Measurements from ENCODE around the gene PLPP1.
"Not testable (repeated sequence)": the region's sequence is repeated elsewhere in the genome, so short reads cannot be mapped to it uniquely, and the experiment has no call there.

PLPP1 gene

GRCh38 chr5:55540525-55540924, 5.8 kb upstream of the PLPP1 start:
- no peak for TF ChIP-seq CTCF (IDR thresholded peaks at IDR 0.05; ENCODE audit: extremely low read depth, insufficient read depth, missing control alignments)
- no peak for DNase-seq (ENCODE audit: low spot score)

GRCh38 chr5:55540024-55540423, 5.3 kb upstream of the PLPP1 start:
- in situ Hi-C loops (cut with MboI; ENCODE audit: low pct_unique_long_range_greater_than_20kb, low sequenced_read_pairs, unreplicated experiment) = no loop called here
- DNase-seq (ENCODE audit: low spot score) = no peak
- TF ChIP-seq CTCF (IDR thresholded peaks at IDR 0.05; ENCODE audit: extremely low read depth, insufficient read depth, missing control alignments) = no peak

More at GRCh38 chr5:55540525-55540924, 5.8 kb upstream of the PLPP1 start:
- in situ Hi-C loops (cut with MboI; ENCODE audit: low pct_unique_long_range_greater_than_20kb, low sequenced_read_pairs, unreplicated experiment) = no loop called here

- no peak for TF ChIP-seq CTCF (IDR thresholded peaks at IDR 0.05; ENCODE audit: extremely low read depth, insufficient read depth, missing control alignments)
- peak; percentile 62 for DNase-seq (ENCODE audit: low spot score)
- in situ Hi-C loops (cut with MboI; ENCODE audit: low pct_unique_long_range_greater_than_20kb, low sequenced_read_pairs, unreplicated experiment) = no loop called here
These were observed 3.9 kb upstream of the PLPP1 start for GRCh38 chr5:55538661-55539060.

- DNase-seq (ENCODE audit: low spot score); in situ Hi-C loops (cut with MboI; ENCODE audit: low pct_unique_long_range_greater_than_20kb, low sequenced_read_pairs, unreplicated experiment): not testable (repeated sequence)
These were observed 2.6 kb upstream of the PLPP1 start for GRCh38 chr5:55537315-55537714.

GRCh38 chr5:55535199-55535905, 588 bp upstream of the PLPP1 start:
- in situ Hi-C loops (cut with MboI; ENCODE audit: low pct_unique_long_range_greater_than_20kb, low sequenced_read_pairs, unreplicated experiment) = no loop called here
- DNase-seq (ENCODE audit: low spot score) = no peak
- TF ChIP-seq CTCF (IDR thresholded peaks at IDR 0.05; ENCODE audit: extremely low read depth, insufficient read depth, missing control alignments) = no peak

- peak; percentile 77 for DNase-seq (ENCODE audit: low spot score)
These were observed 986 bp downstream of the PLPP1 start for GRCh38 chr5:55533521-55534435.

More at GRCh38 chr5:55533521-55534435, 986 bp downstream of the PLPP1 start:
- in situ Hi-C loops (cut with MboI; ENCODE audit: low pct_unique_long_range_greater_than_20kb, low sequenced_read_pairs, unreplicated experiment) = no loop called here
- no peak for TF ChIP-seq CTCF (IDR thresholded peaks at IDR 0.05; ENCODE audit: extremely low read depth, insufficient read depth, missing control alignments)
